PC-3 (cell line): ENCODE data around the gene ZNF641. TPM values are rescaled to one million over a fixed set of nuclear protein-coding genes. Genes with fewer than 3 reads are reported as not detected.

ENCODE experiments used
- ATAC-seq: fragments of 200-7000 bp; cut with Tn5 transposase; 2 replicates; pipeline ENCODE4 v1.9.1; 2020; ENCODE audit warnings: mild to moderate bottlenecking, moderate library complexity
- BruUV-seq: library from RNA; stranded (reverse); fragments of 400-500 nt; replicated peaks from 2 replicates; lab custom pipeline; 2021; lab: Mats Ljungman, UMichigan
- CTCF ChIA-PET: fragments of 300-600 bp; sonication (Branson Sonifier 250); formaldehyde crosslinking; loops from one replicate; lab custom pipeline; 2022; ENCODE audit warnings: antibody characterized with exemption; lab: Charles Lee
- POLR2A ChIA-PET: fragments of 300-600 bp; sonication (Branson Sonifier 250); formaldehyde crosslinking; loops from one replicate; lab custom pipeline; 2022; ENCODE audit warnings: antibody characterized with exemption; ENCODE audit not compliant: unreplicated experiment; lab: Charles Lee
- DNase-seq: peaks from one replicate; pipeline ENCODE4 v3.0.0-alpha.2; 2015
- H2AFZ ChIP-seq: fragments of 300-600 bp; sonication (generic); 2 replicates; pipeline ENCODE4 v1.6.0; 2016; ENCODE audit warnings: antibody characterized with exemption, low read length
- H3F3A ChIP-seq: fragments of 300-600 bp; sonication (generic); one replicate; pipeline ENCODE4 v1.6.0; 2017; ENCODE audit warnings: antibody characterized with exemption, low read length, control low read depth, mild to moderate bottlenecking; ENCODE audit not compliant: unreplicated experiment
- H3K27ac ChIP-seq: fragments of 300-600 bp; sonication (generic); 2 replicates; pipeline ENCODE4 v1.5.1; 2016; ENCODE audit warnings: mild to moderate bottlenecking, low read length
- H3K27me3 ChIP-seq: fragments of 300-600 bp; sonication (generic); 2 replicates; pipeline ENCODE4 v1.6.1; 2016; ENCODE audit warnings: low read length, mixed read lengths
- H3K36me3 ChIP-seq: fragments of 300-600 bp; sonication (generic); 2 replicates; pipeline ENCODE4 v1.6.1; 2016; ENCODE audit warnings: low read depth, mixed run types, low read length, mixed read lengths
- H3K4me1 ChIP-seq: fragments of 300-600 bp; sonication (generic); 2 replicates; pipeline ENCODE4 v1.5.1; 2016; ENCODE audit warnings: low read length; ENCODE audit not compliant: insufficient read depth
- H3K4me2 ChIP-seq: fragments of 300-600 bp; sonication (generic); 2 replicates; pipeline ENCODE4 v1.6.0; 2016; ENCODE audit warnings: low read length
- H3K4me3 ChIP-seq: fragments of 300-600 bp; sonication (generic); 2 replicates; pipeline ENCODE4 v1.5.1; 2016; ENCODE audit warnings: mild to moderate bottlenecking, low read length, mixed read lengths
- H3K79me2 ChIP-seq: fragments of 300-600 bp; sonication (generic); 2 replicates; pipeline ENCODE4 v1.6.1; 2017; ENCODE audit warnings: low read length, mixed read lengths
- H3K9ac ChIP-seq: fragments of 300-600 bp; sonication (generic); 2 replicates; pipeline ENCODE4 v1.6.0; 2016; ENCODE audit warnings: mild to moderate bottlenecking, low read length
- H3K9me2 ChIP-seq: fragments of 300-600 bp; sonication (generic); replicated peaks from 2 replicates; pipeline ENCODE4 v1.6.1; 2016; ENCODE audit warnings: mixed run types, low read length, mixed read lengths
- H3K9me3 ChIP-seq: fragments of 300-600 bp; sonication (generic); 2 replicates; pipeline ENCODE4 v1.6.1; 2016; ENCODE audit warnings: low read length, mixed read lengths
- H4K20me1 ChIP-seq: fragments of 300-600 bp; sonication (generic); 2 replicates; pipeline ENCODE4 v1.6.1; 2016; ENCODE audit warnings: low read length, mixed read lengths
- EZH2 ChIP-seq: fragments of 300-600 bp; sonication (generic); IDR thresholded peaks from one replicate; pipeline ENCODE4 v1.6.1; 2017; ENCODE audit warnings: antibody characterized with exemption, mild to moderate bottlenecking, low read length; ENCODE audit not compliant: unreplicated experiment
- EZH2phosphoT487 ChIP-seq: fragments of 300-600 bp; sonication (generic); IDR thresholded peaks from 2 replicates; pipeline ENCODE4 v1.6.1; 2018; ENCODE audit warnings: mild to moderate bottlenecking, antibody characterized with exemption, low read length, borderline replicate concordance
- intact Hi-C: fragments of 100-400 bp; cut with micrococcal nuclease; formaldehyde crosslinking; loops from 2 replicates; pipeline ENCODE4 v1.9.0; 2023
- total RNA-seq: library from RNA; depleted of rRNA; stranded (reverse); fragments of >200 nt; gene quantifications from 2 replicates; pipeline ENCODE4 v1.2.3, GENCODE V29; 2014
- TF ChIP-seq, protein P1 (sequence below): fragments of 300-600 bp; sonication (generic); conservative IDR thresholded peaks from 2 replicates; pipeline ENCODE4 v1.5.1; 2017; ENCODE audit warnings: antibody characterized with exemption, low read depth, mild to moderate bottlenecking, low read length

ZNF641 gene
- total RNA-seq, 1 experiment from 2014 or later, result 12.6 TPM

DNA sequence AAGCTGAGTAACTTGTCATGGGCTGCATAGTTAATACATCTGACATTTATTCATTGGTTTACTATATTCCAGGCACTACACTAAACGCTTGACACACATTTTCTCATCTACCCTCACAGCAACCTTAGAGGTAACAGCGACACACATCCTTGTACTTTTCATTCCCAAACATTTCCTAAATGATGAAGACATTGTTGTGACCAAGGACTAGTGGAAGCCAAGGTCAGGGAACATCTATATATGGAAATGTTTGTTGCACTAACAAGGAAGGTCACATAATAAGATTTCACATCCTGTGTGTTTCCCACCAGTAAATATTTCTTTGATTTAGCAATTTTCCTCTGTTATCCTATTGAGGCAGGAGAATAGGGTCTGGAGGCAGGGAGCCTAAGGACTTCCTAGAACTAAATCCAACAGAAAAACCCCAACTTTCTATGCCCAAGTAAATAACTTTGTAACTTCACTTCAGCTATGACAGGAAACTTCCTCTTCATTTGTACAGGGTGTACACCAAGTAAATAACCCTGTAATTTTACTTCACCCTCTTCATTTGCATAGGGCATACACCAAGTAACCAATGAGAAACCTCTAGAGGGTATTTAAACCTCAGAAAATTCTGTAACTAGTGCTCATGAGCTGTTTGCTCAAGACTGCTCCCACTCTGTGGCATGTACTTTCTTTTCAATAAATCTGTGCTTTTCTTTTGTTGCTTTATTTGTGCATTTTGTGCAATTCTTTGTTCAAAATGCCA is 48.4 kb downstream of the ZNF641 start:
- no peak overlapping the region for H3K4me2 ChIP-seq
- no peak overlapping the region for H2AFZ ChIP-seq
- no peak overlapping the region for H3K4me3 ChIP-seq
- no peak for DNase-seq
- intact Hi-C loops, result no loop called here
- no peak overlapping the region for H3K27ac ChIP-seq
- no peaks in the 10 kb centered on the region for H3K9me3 ChIP-seq
- no peaks in the 10 kb centered on the region for H3K79me2 ChIP-seq
- no peaks in the 10 kb centered on the region for H3F3A ChIP-seq
- no peak for ATAC-seq
- H3K9me2 ChIP-seq, result no peaks in the 10 kb centered on the region
- H4K20me1 ChIP-seq, result no peaks in the 10 kb centered on the region
- H3K4me1 ChIP-seq, result no peaks in the 10 kb centered on the region
- H3K9ac ChIP-seq, result no peak overlapping the region
- TF ChIP-seq, protein P1, sequence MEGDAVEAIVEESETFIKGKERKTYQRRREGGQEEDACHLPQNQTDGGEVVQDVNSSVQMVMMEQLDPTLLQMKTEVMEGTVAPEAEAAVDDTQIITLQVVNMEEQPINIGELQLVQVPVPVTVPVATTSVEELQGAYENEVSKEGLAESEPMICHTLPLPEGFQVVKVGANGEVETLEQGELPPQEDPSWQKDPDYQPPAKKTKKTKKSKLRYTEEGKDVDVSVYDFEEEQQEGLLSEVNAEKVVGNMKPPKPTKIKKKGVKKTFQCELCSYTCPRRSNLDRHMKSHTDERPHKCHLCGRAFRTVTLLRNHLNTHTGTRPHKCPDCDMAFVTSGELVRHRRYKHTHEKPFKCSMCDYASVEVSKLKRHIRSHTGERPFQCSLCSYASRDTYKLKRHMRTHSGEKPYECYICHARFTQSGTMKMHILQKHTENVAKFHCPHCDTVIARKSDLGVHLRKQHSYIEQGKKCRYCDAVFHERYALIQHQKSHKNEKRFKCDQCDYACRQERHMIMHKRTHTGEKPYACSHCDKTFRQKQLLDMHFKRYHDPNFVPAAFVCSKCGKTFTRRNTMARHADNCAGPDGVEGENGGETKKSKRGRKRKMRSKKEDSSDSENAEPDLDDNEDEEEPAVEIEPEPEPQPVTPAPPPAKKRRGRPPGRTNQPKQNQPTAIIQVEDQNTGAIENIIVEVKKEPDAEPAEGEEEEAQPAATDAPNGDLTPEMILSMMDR, result no peak
- no peak for TF ChIP-seq EZH2phosphoT487
- TF ChIP-seq EZH2, result no peak
- POLR2A ChIA-PET, result no interaction called here
- H3K36me3 ChIP-seq, result no peaks in the 10 kb centered on the region
- CTCF ChIA-PET, result no interaction called here
- H3K27me3 ChIP-seq, result peaks cover 41% of the 10 kb centered on the region
- BruUV-seq, result no TSS peak

DNA sequence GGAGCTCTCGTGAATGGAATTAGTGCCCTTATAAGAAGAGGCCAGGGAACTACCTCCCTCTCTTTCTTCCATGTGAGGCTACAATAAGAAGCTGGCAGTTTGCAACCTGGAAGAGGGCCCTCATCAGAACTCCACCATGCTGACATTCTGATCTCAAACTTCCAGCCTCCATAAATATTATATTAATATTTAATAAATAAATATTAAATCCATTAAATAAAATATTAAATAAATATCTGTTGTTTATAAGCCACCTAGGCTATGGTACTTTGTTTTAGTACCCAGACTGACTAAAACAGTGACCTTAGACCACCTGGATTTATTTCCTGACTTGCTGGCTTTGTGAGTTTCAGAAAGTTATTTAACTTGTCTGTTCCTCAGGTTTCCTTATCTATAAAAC is 49.9 kb downstream of the ZNF641 start:
- Histone ChIP-seq H3K9ac (no peak overlapping the region), H3K27ac (no peak overlapping the region), H3K9me3 (no peaks in the 10 kb centered on the region), H4K20me1 (no peaks in the 10 kb centered on the region), H3K4me2 (no peak overlapping the region), H3K79me2 (no peaks in the 10 kb centered on the region), H2AFZ (no peak overlapping the region), H3K9me2 (no peaks in the 10 kb centered on the region), H3K4me1 (no peaks in the 10 kb centered on the region), H3K27me3 (peaks cover 34% of the 10 kb centered on the region), H3F3A (no peaks in the 10 kb centered on the region), H3K4me3 (no peak overlapping the region), H3K36me3 (no peaks in the 10 kb centered on the region)
- no TSS peak for BruUV-seq
- ChIA-PET POLR2A (no interaction called here), CTCF (no interaction called here)
- intact Hi-C loops, result no loop called here
- DNase-seq (no peak), ATAC-seq (no peak)
- TF ChIP-seq, protein P1, result no peak
- TF ChIP-seq EZH2phosphoT487 (no peak), EZH2 (no peak)
